AG04449 (cell line): ENCODE results near the gene KHK.
"Not testable (repeated sequence)": the region's sequence is repeated elsewhere in the genome, so short reads cannot be mapped to it uniquely, and the experiment has no call there.

ENCODE experiments used
- CTCF ChIA-PET: fragments of 350-600 bp; formaldehyde crosslinking; extraction: SDS; loops from one replicate; lab custom pipeline; 2021; ENCODE audit warnings: antibody characterized with exemption; lab: Yijun Ruan, JAX
- POLR2A ChIA-PET: fragments of 400-600, 350-600 bp; formaldehyde crosslinking; extraction: SDS; loops from one replicate; lab custom pipeline; 2020; ENCODE audit warnings: antibody characterized with exemption, inconsistent platforms; lab: Yijun Ruan, JAX
- DNase-seq: peaks from one replicate; pipeline ENCODE4 v3.0.0-alpha.2; 2010; ENCODE audit warnings: low read depth, low spot score
- H3K4me3 ChIP-seq: 2 replicates; pipeline ENCODE4 v1.5.1; 2011; ENCODE audit warnings: low read depth, mild to moderate bottlenecking, control low read depth, low read length
- CTCF ChIP-seq: IDR thresholded peaks from one replicate; pipeline ENCODE4 v1.5.1; 2011; ENCODE audit warnings: mild to moderate bottlenecking, moderate library complexity, low read length, control low read depth, inconsistent platforms; ENCODE audit not compliant: insufficient read depth; ENCODE audit errors: missing control alignments

Gene KHK

GRCh38 chr2:27117995-27118524, 31.5 kb downstream of the KHK start:
- ChIA-PET CTCF (interaction anchor here (0.6 to 1.3 kb wide), 3 partner anchors 14 to 73 kb away, joined by 3 to 4 read pairs (median 4); no protein-coding TSS in a partner anchor), POLR2A (no interaction called here)
- no peak for DNase-seq
- no peak for TF ChIP-seq CTCF
- peak overlapping the region; percentile 59 for H3K4me3 ChIP-seq

DNA sequence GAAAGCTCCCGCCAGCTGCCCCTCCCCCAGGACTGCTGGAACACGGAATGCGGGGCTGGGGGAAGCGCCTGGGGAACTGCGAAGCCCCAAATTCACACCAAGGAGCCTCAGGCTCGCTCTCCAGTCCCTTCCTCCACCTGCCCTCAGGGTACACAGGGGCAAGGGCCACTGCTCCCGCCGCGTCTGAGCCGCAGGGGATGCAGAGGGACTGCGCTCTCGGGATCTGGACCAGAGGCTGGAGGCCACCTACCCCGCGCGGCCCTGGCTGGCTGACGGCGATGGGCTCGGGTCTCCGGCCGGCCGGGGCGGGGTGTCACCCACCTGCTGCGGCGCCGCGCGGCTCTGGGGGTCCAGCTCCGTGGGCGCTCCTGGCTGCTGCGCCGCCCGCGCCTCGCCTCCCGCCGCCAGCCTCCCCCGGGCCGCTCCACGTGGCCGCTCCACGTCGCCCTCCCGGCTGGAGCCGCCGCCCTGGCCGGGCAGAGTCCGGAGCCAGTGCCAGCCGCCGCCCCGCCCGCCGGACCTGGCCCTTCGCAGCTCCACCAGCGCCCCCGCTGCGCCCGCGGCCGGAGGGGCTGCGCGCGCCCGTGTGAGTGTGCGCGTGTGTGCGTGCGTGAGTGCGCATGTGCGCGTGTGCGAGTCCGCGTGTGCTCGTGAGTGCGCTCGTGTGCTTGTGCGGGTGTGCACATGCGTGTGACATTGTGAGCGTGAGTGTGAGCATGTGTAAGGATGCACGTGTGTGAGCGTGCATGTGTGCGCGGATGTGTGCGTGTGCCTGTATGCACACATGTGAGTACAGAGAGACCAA, 32.2 kb downstream of the KHK start, which contains the start of gene CGREF1:
Gene CGREF1 (minus strand): TSS at position 604 of the 805 bp plus-strand sequence. CDS start 14,762 bp downstream, outside the sequence.
- POLR2A ChIA-PET, result no interaction called here
- CTCF ChIA-PET, result interaction anchor here (0.6 to 1.3 kb wide), 4 partner anchors 13 to 73 kb away, joined by 3 to 4 read pairs (median 4); no protein-coding TSS in a partner anchor
- DNase-seq, result no peak
- H3K4me3 ChIP-seq, result peak within 1 kb of the TSS; percentile 59
- TF ChIP-seq CTCF, result no peak

GRCh38 chr2:27119330-27119670, 32.7 kb downstream of the KHK start:
- peak overlapping the region; percentile 59 for H3K4me3 ChIP-seq
- POLR2A ChIA-PET, DNase-seq: not testable (repeated sequence)
- CTCF ChIA-PET, result interaction anchor here (0.7 to 1.0 kb wide), 2 partner anchors 41 to 72 kb away, joined by 3 to 4 read pairs; no protein-coding TSS in a partner anchor

DNA sequence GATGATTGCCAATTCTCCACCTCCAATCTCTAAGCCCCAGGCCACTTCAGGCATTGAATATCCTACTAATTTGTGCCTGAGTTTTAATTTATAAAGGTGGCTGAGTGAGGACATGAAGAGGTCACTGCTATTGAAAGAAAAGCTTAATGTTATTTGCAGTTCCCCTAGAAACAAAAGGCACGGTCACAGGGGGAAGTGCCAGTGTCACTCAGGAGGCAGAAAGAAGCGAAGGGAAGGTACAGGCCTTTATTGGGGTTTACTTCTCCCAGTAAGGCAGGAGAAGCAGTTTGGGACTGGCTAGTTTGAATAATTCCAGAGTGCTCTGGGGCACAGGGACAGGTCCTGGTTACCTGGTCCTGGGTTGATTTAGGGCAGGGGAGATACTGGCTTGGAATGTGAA, 35.3 kb downstream of the KHK start:
- POLR2A ChIA-PET, result no interaction called here
- no peak overlapping the region for H3K4me3 ChIP-seq
- TF ChIP-seq CTCF, result no peak
- DNase-seq, result no peak
- CTCF ChIA-PET, result interaction anchor here (0.8 to 1.0 kb wide), 2 partner anchors 10 to 12 kb away, joined by 3 read pairs; no protein-coding TSS in a partner anchor

DNA sequence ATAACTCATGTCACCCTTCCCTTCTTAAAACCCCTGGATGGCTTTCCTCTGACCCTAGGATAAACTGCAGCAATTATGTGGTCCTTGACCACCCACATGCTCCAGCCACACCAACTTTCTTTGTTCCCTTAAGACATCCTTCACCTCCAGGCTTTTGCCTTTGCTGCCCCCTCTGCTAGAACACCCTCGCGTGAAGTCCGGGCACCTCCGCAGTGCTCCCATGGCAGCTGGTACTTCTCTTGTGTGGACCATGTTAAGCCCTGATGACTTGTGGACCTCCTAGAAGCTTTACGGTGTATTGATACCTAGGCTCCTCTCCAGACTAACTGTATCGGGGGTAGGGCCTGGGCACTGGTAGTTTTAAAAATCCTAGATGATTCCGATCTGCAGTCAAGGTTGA, 36.2 kb downstream of the KHK start:
- ChIA-PET POLR2A (interaction anchor here (2.4 kb wide), 1 partner anchor 11 kb away, joined by 8 read pairs; the partner anchor contains the start of gene PREB), CTCF (interaction anchor here (1.1 to 1.6 kb wide), 4 partner anchors 63 to 198 kb away, joined by 3 to 12 read pairs (median 3); no protein-coding TSS in a partner anchor)
- no peak for DNase-seq
- H3K4me3 ChIP-seq, result no peak overlapping the region
- no peak for TF ChIP-seq CTCF

GRCh38 chr2:27123302-27124150, 37.0 kb downstream of the KHK start, which contains the start of gene ABHD1:
Gene ABHD1 (plus strand): TSS chr2:27123815. CDS start chr2:27123949, 134 bp downstream.
- CTCF ChIA-PET, result interaction anchor here (0.7 to 3.2 kb wide), 7 partner anchors 10 to 197 kb away, joined by 3 to 18 read pairs (median 3); partner anchors contain the start of gene PREB
- POLR2A ChIA-PET, result interaction anchor here (1.0 to 2.4 kb wide), 2 partner anchors 10 to 60 kb away, joined by 5 to 8 read pairs; partner anchors contain the start of gene PREB
- no peak for DNase-seq
- TF ChIP-seq CTCF, result no peak
- H3K4me3 ChIP-seq, result peak within 1 kb of the TSS; percentile 53
